ENCODE measurements around the gene MSX2. TPM values are rescaled to one million over a fixed set of nuclear protein-coding genes. Genes with fewer than 3 reads are reported as not detected.

The MSX2 gene
- total RNA-seq, 2 experiments from 2014 or later, result not detected

DNA sequence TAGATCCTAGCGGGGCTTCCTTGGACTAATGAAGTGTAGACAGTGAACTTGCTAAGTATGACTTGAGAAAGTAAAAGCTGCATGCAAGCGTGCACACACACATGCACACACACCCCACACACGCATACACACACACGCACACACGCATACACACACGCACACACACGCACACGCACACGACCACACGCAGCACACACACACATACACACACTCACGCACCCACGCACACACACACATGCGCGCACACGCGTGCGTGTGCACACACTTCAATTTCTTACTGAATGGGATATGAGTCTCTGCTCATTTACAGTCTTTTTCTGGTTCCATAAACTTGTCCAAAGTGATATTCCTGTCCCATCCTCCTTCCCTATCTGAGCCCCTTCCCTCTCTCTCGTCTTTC is 41.2 kb downstream of the MSX2 start:
- peaks cover 4% of the 10 kb centered on the region for H3K27me3 Mint-ChIP-seq
- CTCF ChIA-PET, result no interaction called here
- POLR2A ChIA-PET, result no interaction called here
- no peaks in the 10 kb centered on the region for H3K4me1 Mint-ChIP-seq
- DNase-seq (no peak), ATAC-seq (no peak)
- no peaks in the 10 kb centered on the region for H3K36me3 Mint-ChIP-seq (ENCODE audit: low read depth)
- intact Hi-C loops (cut with DNase I, micrococcal nuclease), result no loop called here
- no peak overlapping the region for H3K27ac Mint-ChIP-seq
- no peaks in the 10 kb centered on the region for H3K9me3 Mint-ChIP-seq (ENCODE audit: low read depth)
- no peak overlapping the region for H3K4me3 Mint-ChIP-seq

DNA sequence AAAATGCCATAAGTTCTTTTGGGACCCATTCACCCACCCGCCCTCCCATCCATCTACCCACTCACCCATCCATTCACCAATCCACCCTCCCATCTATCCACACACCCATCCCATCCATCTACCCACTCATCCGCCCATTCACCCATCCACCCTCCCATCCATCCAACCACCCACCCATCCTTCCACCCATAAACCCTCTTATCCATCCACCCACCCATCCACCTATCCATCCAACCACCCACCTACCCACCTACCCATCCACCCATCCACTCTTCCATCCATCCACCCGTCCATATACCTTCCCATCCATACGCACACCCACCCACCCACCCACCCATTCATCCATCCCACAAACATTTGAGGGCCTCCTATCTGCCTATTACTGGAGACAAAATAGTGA is 43.3 kb downstream of the MSX2 start:
- H3K27me3 Mint-ChIP-seq, result peaks cover 20% of the 10 kb centered on the region
- H3K36me3 Mint-ChIP-seq (ENCODE audit: low read depth), result no peaks in the 10 kb centered on the region
- intact Hi-C loops (cut with DNase I, micrococcal nuclease), result no loop called here
- H3K4me3 Mint-ChIP-seq, result no peak overlapping the region
- no peaks in the 10 kb centered on the region for H3K4me1 Mint-ChIP-seq
- H3K27ac Mint-ChIP-seq, result no peak overlapping the region
- no peaks in the 10 kb centered on the region for H3K9me3 Mint-ChIP-seq (ENCODE audit: low read depth)
- CTCF ChIA-PET, result no interaction called here
- POLR2A ChIA-PET, result no interaction called here
- DNase-seq (no peak), ATAC-seq (no peak)

DNA sequence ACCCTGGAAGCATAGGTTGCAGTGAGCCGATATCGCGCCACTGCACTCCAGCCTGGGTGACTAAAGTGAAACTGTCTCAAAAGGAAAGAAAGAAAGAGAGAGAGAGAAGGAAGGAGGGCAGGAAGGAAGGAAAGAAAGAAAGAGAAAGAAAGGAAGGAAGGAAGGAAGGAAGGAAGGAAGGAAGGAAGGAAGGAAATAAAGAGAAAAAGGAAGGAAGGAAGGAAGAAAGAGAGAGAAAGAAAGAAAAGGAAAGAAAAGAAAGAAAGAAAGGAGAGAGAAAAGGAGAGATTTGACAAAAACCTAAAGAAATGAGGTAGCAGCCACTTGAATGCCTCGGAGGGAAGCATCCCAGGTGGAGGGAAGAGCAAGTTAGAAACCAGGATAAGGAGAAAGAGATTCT is 44.6 kb downstream of the MSX2 start:
- ATAC-seq (no peak), DNase-seq (no peak)
- Mint-ChIP-seq H3K9me3 (ENCODE audit: low read depth) (no peaks in the 10 kb centered on the region), H3K27me3 (peaks cover 20% of the 10 kb centered on the region), H3K36me3 (ENCODE audit: low read depth) (no peaks in the 10 kb centered on the region), H3K4me1 (no peaks in the 10 kb centered on the region), H3K27ac (no peak overlapping the region), H3K4me3 (no peak overlapping the region)
- POLR2A ChIA-PET, result no interaction called here
- CTCF ChIA-PET, result no interaction called here
- intact Hi-C loops (cut with DNase I, micrococcal nuclease), result no loop called here

DNA sequence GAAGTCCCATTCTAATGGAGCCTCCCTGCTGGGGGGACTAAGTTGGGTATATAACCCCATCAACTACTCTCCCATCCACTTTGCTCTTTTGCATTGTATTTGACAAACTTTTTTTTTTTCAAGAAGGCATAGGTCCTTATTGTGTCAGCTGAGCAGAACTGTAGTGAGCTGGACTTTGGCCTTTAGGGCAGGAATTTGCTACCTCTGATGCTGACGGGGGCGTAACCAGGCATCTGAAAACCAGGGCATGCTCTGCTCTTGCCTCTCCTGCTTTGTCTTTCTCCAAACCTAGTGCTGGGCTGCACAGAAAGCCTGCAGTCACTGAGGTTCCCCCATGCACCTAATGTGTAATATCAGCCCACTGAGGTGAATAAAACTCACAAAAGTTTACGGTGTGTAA is 49.0 kb downstream of the MSX2 start:
- no peaks in the 10 kb centered on the region for H3K4me1 Mint-ChIP-seq
- intact Hi-C loops (cut with DNase I, micrococcal nuclease), result no loop called here
- H3K36me3 Mint-ChIP-seq (ENCODE audit: low read depth), result no peaks in the 10 kb centered on the region
- H3K27ac Mint-ChIP-seq, result no peak overlapping the region
- no peaks in the 10 kb centered on the region for H3K9me3 Mint-ChIP-seq (ENCODE audit: low read depth)
- ATAC-seq, result no peak
- CTCF ChIA-PET, result interaction anchor here (0.6 kb wide), 1 partner anchor 281 kb away, joined by 3 read pairs; no protein-coding TSS in a partner anchor
- H3K4me3 Mint-ChIP-seq, result no peak overlapping the region
- H3K27me3 Mint-ChIP-seq, result peaks cover 25% of the 10 kb centered on the region
- DNase-seq, result no peak
- POLR2A ChIA-PET, result no interaction called here

DNA sequence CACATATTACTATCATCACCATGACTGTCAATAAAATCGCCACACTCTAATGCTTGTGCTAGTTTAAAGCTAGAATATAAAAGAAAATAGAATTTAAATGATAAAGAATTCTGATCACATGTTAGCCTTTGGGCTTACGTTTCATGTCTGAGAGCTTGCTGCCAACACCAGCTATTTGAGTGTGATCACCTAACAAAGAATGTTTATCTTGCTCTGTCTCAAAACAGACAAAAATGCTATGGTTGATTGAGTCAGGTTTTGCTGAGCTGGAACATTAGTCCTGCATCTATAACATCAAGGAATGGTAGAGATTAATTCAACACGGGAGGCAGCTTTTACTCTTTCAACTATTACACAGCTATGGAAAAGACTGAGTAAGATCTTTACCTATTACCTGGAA is 50.7 kb downstream of the MSX2 start:
- ATAC-seq, result no peak
- POLR2A ChIA-PET, result no interaction called here
- no peaks in the 10 kb centered on the region for H3K4me1 Mint-ChIP-seq
- H3K27ac Mint-ChIP-seq, result no peak overlapping the region
- H3K9me3 Mint-ChIP-seq (ENCODE audit: low read depth), result no peaks in the 10 kb centered on the region
- peaks cover 26% of the 10 kb centered on the region for H3K27me3 Mint-ChIP-seq
- H3K36me3 Mint-ChIP-seq (ENCODE audit: low read depth), result no peaks in the 10 kb centered on the region
- CTCF ChIA-PET, result interaction anchor here (0.7 to 1.2 kb wide), 2 partner anchors 16 to 19 kb away, joined by 3 to 4 read pairs; no protein-coding TSS in a partner anchor
- DNase-seq, result no peak
- intact Hi-C loops (cut with DNase I, micrococcal nuclease), result no loop called here
- H3K4me3 Mint-ChIP-seq, result no peak overlapping the region

DNA sequence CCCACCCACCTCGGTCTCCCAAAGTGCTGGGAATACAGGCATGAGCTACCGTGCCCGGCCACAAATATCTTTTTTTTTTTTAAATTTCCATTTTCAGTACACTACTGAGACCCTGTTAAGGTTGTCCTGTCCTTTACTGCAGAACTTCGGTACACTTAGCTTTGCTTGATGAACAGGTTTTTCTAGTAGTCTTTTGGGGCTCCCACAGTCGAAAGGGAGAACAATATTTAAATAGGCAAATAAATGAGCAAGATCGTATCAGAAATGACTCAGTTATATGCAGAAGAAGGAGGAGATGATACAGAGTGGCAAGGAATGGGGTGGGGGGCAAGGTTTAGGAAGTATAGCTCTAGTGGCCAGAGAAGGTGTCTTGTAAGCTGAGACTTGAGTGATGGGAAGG is 52.7 kb downstream of the MSX2 start:
- CTCF ChIA-PET, result interaction anchor here (0.6 kb wide), 1 partner anchor 132 kb away, joined by 3 read pairs; no protein-coding TSS in a partner anchor

DNA sequence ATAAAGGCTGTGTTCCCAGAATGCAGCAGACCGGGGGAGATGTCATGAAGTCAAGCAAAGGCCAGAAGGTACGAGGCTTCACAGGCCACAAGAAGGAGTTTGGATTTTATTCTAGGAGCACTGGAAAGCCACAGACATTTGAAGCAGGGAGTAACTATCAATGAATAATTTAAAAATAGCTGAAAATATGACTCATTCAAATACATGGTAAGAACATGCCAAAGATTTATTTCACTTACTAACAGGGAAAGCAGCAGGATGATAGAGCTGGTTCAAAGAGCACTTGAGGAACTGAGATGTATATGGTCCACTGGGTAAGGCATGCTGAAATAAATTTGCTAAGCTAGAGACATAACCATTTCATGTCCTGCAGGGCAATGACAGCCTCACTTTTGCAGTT is 53.2 kb downstream of the MSX2 start:
- ChIA-PET CTCF (no interaction called here), POLR2A (no interaction called here)
- DNase-seq (no peak), ATAC-seq (no peak)
- Mint-ChIP-seq H3K4me3 (no peak overlapping the region), H3K27me3 (peaks cover 15% of the 10 kb centered on the region), H3K9me3 (ENCODE audit: low read depth) (peaks cover 5% of the 10 kb centered on the region), H3K4me1 (no peaks in the 10 kb centered on the region), H3K27ac (no peak overlapping the region), H3K36me3 (ENCODE audit: low read depth) (no peaks in the 10 kb centered on the region)
- intact Hi-C loops (cut with DNase I, micrococcal nuclease), result no loop called here

More for the DNA sequence above, 52.7 kb downstream of the MSX2 start:
- peaks cover 5% of the 10 kb centered on the region for H3K9me3 Mint-ChIP-seq (ENCODE audit: low read depth)
- H3K36me3 Mint-ChIP-seq (ENCODE audit: low read depth), result no peaks in the 10 kb centered on the region
- no peaks in the 10 kb centered on the region for H3K4me1 Mint-ChIP-seq
- H3K27ac Mint-ChIP-seq, result no peak overlapping the region
- H3K4me3 Mint-ChIP-seq, result no peak overlapping the region
- DNase-seq, result no peak
- POLR2A ChIA-PET, result no interaction called here
- no peak for ATAC-seq
- intact Hi-C loops (cut with DNase I, micrococcal nuclease), result no loop called here
- peaks cover 14% of the 10 kb centered on the region for H3K27me3 Mint-ChIP-seq

Small RNA genes within 50 kb of the gene (microRNA-seq; reads per million reads assigned to microRNA genes)
- gene MIR4634 (ENCODE audit: borderline replicate concordance), result not detected
